GM12878 (cell line): ENCODE results near the gene ACBD5. TPM values are rescaled to one million over a fixed set of nuclear protein-coding genes. Genes with fewer than 3 reads are reported as not detected.

Experiments used
- ATAC-seq: fragments of 200-7000 bp; cut with Tn5 transposase; 3 replicates; pipeline ENCODE4 v1.9.1; 2020; ENCODE audit warnings: mild to moderate bottlenecking, moderate library complexity
- BruUV-seq: library from RNA; stranded (reverse); fragments of 400-500 nt; replicated peaks from 2 replicates; lab custom pipeline; 2021; lab: Mats Ljungman, UMichigan
- CTCF ChIA-PET: fragments of 300-600 bp; sonication (Branson Sonifier 250); formaldehyde crosslinking; extraction: SDS; loops from one replicate; lab custom pipeline; 2021; ENCODE audit warnings: inconsistent platforms; lab: Yijun Ruan, JAX
- POLR2A ChIA-PET: fragments of 350-600 bp; formaldehyde crosslinking; extraction: SDS; loops from one replicate; lab custom pipeline; 2021; ENCODE audit warnings: inconsistent platforms; lab: Charles Lee
- RAD21 ChIA-PET: fragments of 300-600 bp; sonication (Branson Sonifier 250); formaldehyde crosslinking; loops from one replicate; lab custom pipeline; 2023; ENCODE audit warnings: antibody characterized with exemption; ENCODE audit not compliant: unreplicated experiment; lab: Charles Lee
- SMC1A ChIA-PET: fragments of 300-600 bp; sonication (Branson Sonifier 250); formaldehyde crosslinking; loops from one replicate; lab custom pipeline; 2023; ENCODE audit not compliant: unreplicated experiment, uncharacterized antibody; lab: Charles Lee
- DNase-seq: peaks from one replicate; pipeline ENCODE4 v3.0.0-alpha.2; 2011; ENCODE audit warnings: low read depth, low spot score
- FAIRE-seq: peaks from 3 replicates; lab custom pipeline; 2011; peaks lifted over from hg19 to GRCh38; lab: Jason Lieb, UNC
- H2AFZ ChIP-seq: 2 replicates; pipeline ENCODE4 v1.6.0; 2011; ENCODE audit warnings: low read depth, low read length, control low read depth; ENCODE audit not compliant: control insufficient read depth
- H3K27ac ChIP-seq: 2 replicates; pipeline ENCODE4 v1.5.1; 2011; ENCODE audit warnings: control low read depth; ENCODE audit not compliant: control insufficient read depth, insufficient read depth
- H3K27me3 ChIP-seq, 2 experiments: replicated peaks in 1 of 2; 2 replicates each; pipeline versions ENCODE4 v1.6.0 to v1.6.1; 2011; ENCODE audit warnings: low read length in 1 of 2; ENCODE audit not compliant: control insufficient read depth in 2 of 2, insufficient read depth in 2 of 2
- H3K36me3 ChIP-seq, 2 experiments: 2 replicates each; pipeline ENCODE4 v1.5.1; 2011; ENCODE audit warnings: low read length in 1 of 2; ENCODE audit not compliant: control insufficient read depth in 2 of 2, insufficient read depth in 2 of 2
- H3K4me1 ChIP-seq: 2 replicates; pipeline ENCODE4 v1.6.1; 2011; ENCODE audit warnings: mild to moderate bottlenecking, low read length, moderate library complexity, mixed read lengths; ENCODE audit not compliant: control insufficient read depth, insufficient read depth
- H3K4me2 ChIP-seq: 2 replicates; pipeline ENCODE4 v1.6.0; 2011; ENCODE audit warnings: control low read depth; ENCODE audit not compliant: control insufficient read depth, insufficient read depth
- H3K4me3 ChIP-seq: fragments of 200-600 bp; sonication (generic); 2 replicates; pipeline ENCODE4 v1.5.1; 2016
- H3K79me2 ChIP-seq: 2 replicates; pipeline ENCODE4 v1.6.0; 2011; ENCODE audit warnings: low read length; ENCODE audit not compliant: control insufficient read depth, insufficient read depth
- H3K9ac ChIP-seq: 2 replicates; pipeline ENCODE4 v1.8.0; 2011; ENCODE audit warnings: low read length, control low read depth, mixed read lengths; ENCODE audit not compliant: control insufficient read depth, insufficient read depth
- H3K9me3 ChIP-seq: replicated peaks from 3 replicates; pipeline ENCODE4 v1.5.1; 2011; ENCODE audit warnings: mild to moderate bottlenecking, low read length; ENCODE audit not compliant: control insufficient read depth, insufficient read depth
- H4K20me1 ChIP-seq: 2 replicates; pipeline ENCODE4 v1.6.0; 2011; ENCODE audit not compliant: control insufficient read depth, insufficient read depth
- NFYB ChIP-seq: IDR thresholded peaks from 2 replicates; pipeline ENCODE4 v1.6.1; 2011; ENCODE audit warnings: low read depth, mild to moderate bottlenecking, low read length, improper control_type of control experiment, moderate library complexity; ENCODE audit not compliant: insufficient read depth
- RELA ChIP-seq: fragments of 450-650 bp; IDR thresholded peaks from 2 replicates; pipeline ENCODE4 v1.8.0; 2014; ENCODE audit warnings: borderline replicate concordance; ENCODE audit not compliant: partially characterized antibody
- STAT3 ChIP-seq: IDR thresholded peaks from 2 replicates; pipeline ENCODE4 v1.6.1; 2011; ENCODE audit warnings: low read depth, low read length, improper control_type of control experiment
- TBL1XR1 ChIP-seq: IDR thresholded peaks from 2 replicates; pipeline ENCODE4 v1.6.1; 2012; ENCODE audit warnings: low read depth, low read length, improper control_type of control experiment
- TCF7 ChIP-seq: IDR thresholded peaks from 2 replicates; pipeline ENCODE4 v1.6.1; 2014; ENCODE audit warnings: antibody characterized with exemption, borderline replicate concordance
- WGBS: methylation state at CpG from one replicate; pipeline ENCODE4 v1.1.6; 2016; ENCODE audit warnings: low lambda C conversion rate; ENCODE audit not compliant: insufficient replicate concordance, insufficient coverage; ENCODE audit errors: missing lambda C conversion rate; 5-methylcytosine and 5-hydroxymethylcytosine counted together
- in situ Hi-C: fragments of 300-500 bp; cut with MboI; formaldehyde crosslinking; loops from 9 replicates; pipeline ENCODE4 v1.14.3; 2018; ENCODE audit warnings: mixed read lengths
- intact Hi-C: fragments of 100-400 bp; cut with micrococcal nuclease; formaldehyde crosslinking; loops from one replicate; pipeline ENCODE4 v1.14.2; 2022; ENCODE audit not compliant: unreplicated experiment
- polyA plus RNA-seq, 11 experiments: library from polyadenylated mRNA; depleted of rRNA in 4 of 11; unstranded in 6 of 11; stranded (reverse) in 5 of 11; fragments of >200 nt; fragmentation: Nextera tagmentation in 4 of 11; fragmentation: Illumina TruSeq in 1 of 11; extraction: Ambion mirVana in 4 of 11; extraction: Trizol in 1 of 11; gene quantifications; 1 replicate in 1 of 11; 2 replicates in 10 of 11; pipeline versions ENCODE4 v1.2.1 to v1.2.3, GENCODE V29; 2011 to 2016; ENCODE audit warnings: inconsistent platforms in 2 of 11, missing spikeins in 2 of 11, low read depth in 1 of 11
- total RNA-seq, 4 experiments: library from RNA; depleted of rRNA in 3 of 4; stranded (reverse); fragments of >200 nt in 3 of 4; fragmentation: Illumina TruSeq in 1 of 4; extraction: Trizol in 1 of 4; gene quantifications; 2 replicates each; pipeline versions ENCODE4 v1.2.1 to v1.2.3, GENCODE V29; 2013 to 2021

Gene ACBD5
- total and polyA plus RNA-seq, 10 of the 15 experiments (the other 5 are each of a cell fraction or from before 2014, with no cell fraction given): 2.4 to 22.3 (median 12.4) TPM

GRCh38 chr10:27253576-27253975 is 13.0 kb upstream of the ACBD5 start:
- intact Hi-C loops (no loop called here), in situ Hi-C loops (no loop called here)
- Histone ChIP-seq H3K27ac (no peak overlapping the region), H3K4me2 (peak overlapping the region; percentile 59), H3K4me3 (peak overlapping the region; percentile 69; the same call in 1 of the 2 replicates), H3K4me1 (peaks cover 3% of the 10 kb centered on the region; the same call in 1 of the 2 replicates)
- RAD21 ChIA-PET: no interaction called here
- no peak for TF ChIP-seq TCF7
- no peak for TF ChIP-seq RELA
- TF ChIP-seq TBL1XR1: no peak
- no peak for TF ChIP-seq STAT3
- TF ChIP-seq NFYB: no peak
- TF ChIP-seq, all 136 proteins: peak for 0
- no peaks in the 10 kb centered on the region for H3K36me3 ChIP-seq
- FAIRE-seq (no peak), ATAC-seq (no peak), DNase-seq (no peak)
- H3K27me3 ChIP-seq: peaks cover 0 to 2% of the 10 kb centered on the region in 2 experiments; a peak in 2 of 4 replicates
- no peaks in the 10 kb centered on the region for H3K79me2 ChIP-seq
- no peak overlapping the region for H3K9ac ChIP-seq
- BruUV-seq: no TSS peak
- no peaks in the 10 kb centered on the region for H4K20me1 ChIP-seq
- ChIA-PET SMC1A (interaction anchor here (2.2 kb wide), 1 partner anchor 10 kb away, joined by 12 read pairs; no protein-coding TSS in a partner anchor), POLR2A (no interaction called here), CTCF (interaction anchor here (0.6 to 2.9 kb wide), 9 partner anchors 11 to 304 kb away, joined by 3 to 17 read pairs (median 3); partner anchors contain the start of gene ACBD5)
- no peak overlapping the region for H2AFZ ChIP-seq
- H3K9me3 ChIP-seq: peaks cover 2% of the 10 kb centered on the region; the same call in 1 of the 3 replicates
- 98% methylated on average over 5 of the region's 5 CpGs for WGBS
